ENCODE results near the gene CLHC1. TPM values are rescaled to one million over a fixed set of nuclear protein-coding genes. Genes with fewer than 3 reads are reported as not detected.
A peak's percentile ranks its signal among the peaks of the same experiment; 100 is the strongest.
"Not testable (repeated sequence)": the region's sequence is repeated elsewhere in the genome, so short reads cannot be mapped to it uniquely, and the experiment has no call there.

The CLHC1 gene
- total RNA-seq, 1 donor from 2014 or later, result 8.2 TPM

DNA sequence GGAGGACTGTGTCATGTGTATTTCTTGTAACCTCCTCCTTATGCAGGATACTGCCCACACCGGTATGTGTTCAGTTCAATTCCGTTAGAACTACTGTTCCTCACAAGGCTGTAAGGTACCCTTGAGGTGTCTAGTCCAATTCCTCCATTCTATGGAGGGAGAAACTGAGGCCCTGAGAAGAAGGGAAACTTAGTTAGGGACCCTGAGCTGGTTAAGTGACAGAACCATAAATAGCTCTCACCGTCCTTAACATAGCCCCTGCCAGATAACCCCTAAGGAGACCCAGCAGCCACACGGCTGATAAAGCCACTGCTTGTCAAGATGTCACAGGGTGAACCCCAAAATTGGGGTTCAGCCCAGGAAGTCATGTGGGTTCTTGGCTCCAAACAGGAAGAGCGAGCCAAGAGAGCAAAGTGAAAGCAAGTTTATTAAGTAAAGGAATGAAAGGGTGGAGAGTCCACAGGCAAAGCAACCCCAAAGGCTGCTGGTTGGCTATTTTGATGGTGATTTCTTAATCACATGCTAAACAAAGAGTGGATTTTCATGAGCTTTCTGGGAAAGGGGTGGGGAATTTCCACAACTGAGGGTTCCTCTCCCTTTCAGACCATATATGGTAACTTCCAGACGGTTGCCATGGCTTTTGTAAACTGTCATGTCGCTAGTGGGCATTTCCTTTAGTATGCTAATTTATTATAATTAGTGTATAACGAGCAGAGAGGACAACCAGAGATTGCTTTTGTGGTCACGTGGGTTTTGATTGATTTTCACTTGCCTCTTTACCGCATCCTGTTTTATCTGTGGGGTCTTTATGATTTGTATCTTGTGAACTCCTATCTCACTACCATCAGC, 98.4 kb downstream of the CLHC1 start:
- peak; percentile 76 for DNase-seq

DNA sequence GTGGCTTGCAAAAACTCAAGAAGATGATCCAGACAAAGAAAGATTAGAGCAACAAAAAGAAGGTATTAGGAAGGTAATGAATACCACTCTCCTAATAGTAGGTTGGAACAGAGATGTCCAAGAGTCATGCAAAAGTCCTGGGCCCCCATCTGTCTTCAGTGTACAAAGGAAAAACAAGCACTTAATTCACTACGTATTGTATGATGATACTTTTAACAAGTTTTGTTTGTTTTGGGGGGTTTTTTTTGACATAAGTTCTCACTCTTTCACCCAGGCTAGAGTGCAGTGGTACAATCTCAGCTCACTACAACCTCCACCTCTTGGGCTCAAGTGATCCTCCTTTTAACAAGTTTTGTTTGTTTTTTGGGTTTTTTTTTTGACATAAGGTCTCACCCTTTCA, 101.2 kb downstream of the CLHC1 start:
- DNase-seq, result no peak

DNA sequence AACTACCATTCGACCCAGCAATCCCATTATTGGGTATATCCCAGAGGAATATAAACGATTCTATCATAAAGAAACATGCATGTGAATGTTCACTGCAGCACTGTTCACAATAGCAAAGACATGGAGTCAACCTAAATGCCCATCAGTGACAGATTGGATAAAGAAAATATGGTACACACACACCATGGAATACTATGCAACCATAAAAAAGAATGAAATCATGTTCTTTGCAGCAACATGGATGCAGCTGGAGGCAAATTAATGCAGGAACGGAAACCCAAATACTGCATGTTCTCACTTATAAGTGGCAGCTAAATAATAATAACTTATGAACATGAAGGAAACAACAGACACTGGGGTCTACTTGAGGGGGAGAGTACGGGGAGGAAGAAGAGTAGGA, 105.5 kb downstream of the CLHC1 start:
- DNase-seq, result not testable (repeated sequence)

Other genes starting within 250 kb of the CLHC1 start
- 118 and 312 TPM in 2 replicates for gene RTN4, start 181.8 kb downstream of the CLHC1 start, total RNA-seq
- 694 and 1,366 TPM in 2 replicates for gene RPS27A, start 395 bp upstream of the CLHC1 start, total RNA-seq
- gene MTIF2, start 36.9 kb upstream of the CLHC1 start, total RNA-seq, result 30.8 and 39.9 TPM in 2 replicates
- gene CCDC88A, start 187.6 kb upstream of the CLHC1 start, total RNA-seq, result 51.6 and 75.4 TPM in 2 replicates